GM03348 (cell line): ENCODE data around the gene NDUFS1.
"Not testable (repeated sequence)": the region's sequence is repeated elsewhere in the genome, so short reads cannot be mapped to it uniquely, and the experiment has no call there.

Source experiments
- DNase-seq: peaks from one replicate; pipeline ENCODE4 v3.0.0; 2012; ENCODE audit warnings: low spot score

The NDUFS1 gene

GRCh38 chr2:206098471-206098870, 60.8 kb downstream of the NDUFS1 start:
- DNase-seq, result no peak

DNA sequence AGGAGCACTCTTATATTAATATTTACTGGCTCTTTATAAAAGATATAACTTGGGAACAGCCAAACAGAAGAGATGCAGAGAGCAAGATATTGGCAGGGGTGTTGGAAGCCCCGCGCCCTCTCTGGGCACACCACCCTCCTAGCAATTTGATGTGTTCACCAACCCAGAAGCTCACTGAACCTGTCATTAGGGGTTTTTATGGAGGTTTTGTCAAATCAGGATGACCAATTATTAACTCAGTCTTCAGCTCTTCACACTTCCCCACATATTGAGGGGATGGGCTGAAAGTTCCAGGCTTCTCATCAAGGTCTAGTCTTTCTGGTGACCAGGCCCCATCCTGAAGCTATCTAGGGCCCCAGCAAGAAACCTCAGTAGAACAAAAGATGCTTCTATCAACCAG, 62.4 kb downstream of the NDUFS1 start:
- DNase-seq, result no peak

DNA sequence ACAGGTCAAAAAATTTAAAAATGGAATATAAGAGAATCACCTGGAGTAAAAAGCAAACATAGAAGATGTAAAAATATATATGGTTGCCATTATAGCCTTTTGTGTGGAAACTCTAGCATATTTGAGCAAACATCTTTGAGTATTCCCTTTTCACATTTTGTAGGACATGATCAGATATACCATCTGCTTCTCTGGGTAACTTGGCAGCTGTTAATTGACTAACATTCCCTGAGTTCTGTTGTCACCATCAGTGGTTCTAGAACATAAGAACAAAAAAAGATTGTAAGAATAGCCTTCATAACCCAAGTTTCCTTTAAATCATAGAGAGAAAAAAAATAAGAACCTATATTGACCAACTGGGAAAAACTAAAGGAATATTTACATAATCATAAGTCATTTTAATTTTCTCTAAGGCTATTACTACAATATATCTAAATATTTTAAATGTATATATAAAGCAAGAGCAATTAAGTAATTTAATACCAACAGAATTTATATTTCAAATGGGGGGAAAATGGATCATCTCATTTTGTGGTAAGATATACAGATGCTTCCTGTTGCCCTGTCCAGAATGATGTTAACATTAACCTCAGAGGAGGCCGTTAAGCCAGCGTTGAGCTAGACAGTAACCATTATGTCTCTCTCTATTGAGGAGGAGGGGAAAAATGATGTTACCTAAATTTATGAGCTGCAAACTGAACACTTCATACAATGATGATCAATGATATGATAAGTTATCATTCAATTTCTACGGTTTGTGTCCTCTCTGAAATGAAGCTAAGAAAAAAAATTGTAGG, 63.5 kb downstream of the NDUFS1 start:
- DNase-seq, result no peak

- DNase-seq, result no peak
Measured at GRCh38 chr2:206092297-206092696, 66.9 kb downstream of the NDUFS1 start.

DNA sequence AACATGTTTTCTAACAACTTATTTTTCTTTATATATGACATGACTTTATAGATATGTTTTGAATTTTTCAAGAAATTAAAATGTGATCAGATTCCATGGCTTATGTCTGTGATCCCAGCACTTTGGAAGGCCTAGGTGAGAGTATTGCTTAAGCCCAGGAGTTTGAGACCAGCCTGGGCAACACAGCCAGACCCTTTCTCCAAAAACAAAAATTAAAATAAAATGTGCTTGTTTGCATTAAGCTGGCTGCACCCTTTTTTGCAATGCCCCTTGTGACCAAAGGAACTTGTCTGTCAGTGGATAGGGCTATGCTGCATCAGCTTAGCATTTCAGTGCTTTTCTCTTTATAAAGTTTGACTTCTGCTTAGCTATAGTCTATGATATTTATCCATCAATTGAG, 71.0 kb downstream of the NDUFS1 start:
- no peak for DNase-seq

DNA sequence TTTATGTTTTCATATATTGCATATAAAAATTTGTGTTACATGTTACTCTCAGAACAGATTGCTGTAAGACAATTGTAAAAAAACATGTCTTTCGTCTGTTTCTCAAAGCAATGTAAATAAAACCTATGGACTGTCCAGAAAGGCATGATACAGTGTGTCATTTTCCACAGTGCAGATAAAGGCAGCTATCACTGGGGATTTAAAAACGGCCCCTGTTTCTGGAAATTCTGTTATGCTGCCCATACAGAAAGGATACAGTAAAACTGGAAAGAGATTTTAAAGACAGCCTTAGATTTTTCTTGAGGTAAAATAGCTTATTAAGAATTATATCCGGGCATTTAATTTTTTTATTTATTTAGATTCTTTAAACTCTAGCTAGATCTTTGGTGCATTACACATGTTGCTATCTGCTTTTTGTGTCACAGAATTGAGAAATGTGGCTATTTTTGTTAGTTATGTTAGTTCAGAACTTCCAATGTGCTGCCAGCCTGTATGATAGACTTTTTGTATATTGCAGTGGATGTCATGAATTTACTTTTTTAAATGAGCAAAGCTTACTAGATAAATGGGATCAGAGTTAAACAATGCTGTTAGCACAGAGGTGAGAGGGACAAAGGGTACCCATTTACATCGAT, 72.4 kb downstream of the NDUFS1 start:
- no peak for DNase-seq

- peak; percentile 88 for DNase-seq
Measured at GRCh38 chr2:206085742-206086445, 73.3 kb downstream of the NDUFS1 start, which contains the start of gene INO80D. INO80D (minus strand) TSS chr2:206086174; CDS start chr2:206063016, 23,158 bp downstream.

- peak; percentile 73 for DNase-seq
Measured at GRCh38 chr2:206084870-206085741, 74.1 kb downstream of the NDUFS1 start.

GRCh38 chr2:206084439-206084869, 74.8 kb downstream of the NDUFS1 start:
- peak; percentile 87 for DNase-seq

DNA sequence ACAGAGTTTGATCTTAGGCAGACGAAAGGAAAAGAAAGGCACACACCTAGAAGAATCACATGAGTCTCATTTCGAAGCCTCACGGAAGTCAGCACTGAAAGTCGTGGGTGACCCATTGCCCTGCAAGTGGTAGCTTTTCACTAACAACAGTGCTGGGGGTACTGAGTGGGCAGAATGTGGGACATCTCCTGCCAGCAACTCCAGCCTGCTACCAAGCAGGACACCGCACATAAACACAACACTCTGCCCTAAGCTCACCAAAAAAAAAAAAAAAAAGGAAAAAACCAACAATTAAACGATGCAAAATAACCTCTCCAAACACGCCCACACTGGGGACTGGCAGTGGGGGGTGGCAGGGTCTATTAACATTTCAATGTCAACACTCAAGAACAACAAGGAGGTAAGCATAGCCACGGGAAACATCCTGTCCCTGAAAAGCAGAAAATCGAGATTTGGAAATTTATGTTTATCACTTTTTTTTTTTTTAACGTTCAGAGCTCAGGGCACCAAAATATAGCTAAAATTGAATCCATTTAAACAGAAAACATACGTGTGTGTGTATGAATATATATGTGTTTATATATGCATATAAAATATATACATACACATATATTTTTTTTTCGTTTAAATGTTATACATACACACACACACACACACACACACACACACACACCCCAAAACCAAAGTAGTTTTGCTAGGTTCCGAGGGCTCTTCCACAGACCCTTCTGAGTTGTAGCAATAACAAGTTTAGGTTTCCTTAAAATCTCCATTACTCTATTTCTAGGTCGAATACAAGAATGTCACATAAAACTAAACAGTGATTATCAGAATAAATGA, 75.4 kb downstream of the NDUFS1 start:
- no peak for DNase-seq

DNA sequence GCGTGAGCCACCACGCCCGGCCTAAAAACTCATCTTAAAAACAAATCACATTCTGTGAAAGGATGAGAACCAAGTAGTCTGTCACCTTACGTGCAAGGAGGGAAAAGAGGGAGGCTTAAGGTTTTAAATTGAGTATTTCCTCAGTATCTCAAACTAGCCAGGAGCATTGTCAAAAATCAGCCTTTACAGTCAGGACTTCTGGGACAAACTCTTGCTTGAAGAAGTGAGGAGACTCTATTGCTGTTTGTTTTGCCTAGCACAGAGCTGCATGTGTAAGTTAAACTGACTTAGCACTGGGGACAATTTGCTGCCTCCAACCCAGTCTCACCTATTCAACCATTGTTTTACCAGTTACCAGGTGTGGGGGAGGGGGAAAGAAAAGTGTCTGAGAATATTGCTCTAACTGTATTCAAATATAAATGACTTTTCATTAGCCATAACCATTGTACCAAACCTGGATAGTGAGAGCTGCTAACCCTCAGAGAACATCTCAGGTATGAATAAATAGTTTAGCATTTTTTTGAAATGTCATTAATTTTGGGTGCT, 76.9 kb downstream of the NDUFS1 start:
- DNase-seq, result no peak

- DNase-seq, result no peak
Measured at GRCh38 chr2:206080927-206081326, 78.3 kb downstream of the NDUFS1 start.

- DNase-seq, result no peak
Measured at GRCh38 chr2:206079699-206080465, 79.4 kb downstream of the NDUFS1 start.

DNA sequence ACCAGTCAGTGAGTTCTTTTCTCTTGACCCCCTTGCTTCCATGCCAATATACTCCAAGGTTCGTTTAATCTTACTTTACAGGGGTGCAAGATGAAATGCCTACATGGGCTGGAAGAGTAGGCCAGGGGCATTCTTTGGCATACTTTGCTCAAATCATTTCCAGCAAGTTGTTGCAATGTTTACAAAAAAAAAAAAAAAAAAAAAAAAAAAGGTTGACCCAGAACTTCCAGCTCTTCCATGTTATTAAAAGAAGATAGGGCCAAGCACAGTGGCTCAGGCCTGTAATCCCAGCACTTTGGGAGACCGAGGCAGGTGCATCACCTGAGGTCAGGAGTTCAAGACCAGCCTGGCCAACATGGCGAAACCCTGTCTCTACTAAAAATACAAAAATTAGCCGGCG, 81.4 kb downstream of the NDUFS1 start:
- not testable (repeated sequence) for DNase-seq

- no peak for DNase-seq
Measured at GRCh38 chr2:206075113-206075512, 84.1 kb downstream of the NDUFS1 start.

DNA sequence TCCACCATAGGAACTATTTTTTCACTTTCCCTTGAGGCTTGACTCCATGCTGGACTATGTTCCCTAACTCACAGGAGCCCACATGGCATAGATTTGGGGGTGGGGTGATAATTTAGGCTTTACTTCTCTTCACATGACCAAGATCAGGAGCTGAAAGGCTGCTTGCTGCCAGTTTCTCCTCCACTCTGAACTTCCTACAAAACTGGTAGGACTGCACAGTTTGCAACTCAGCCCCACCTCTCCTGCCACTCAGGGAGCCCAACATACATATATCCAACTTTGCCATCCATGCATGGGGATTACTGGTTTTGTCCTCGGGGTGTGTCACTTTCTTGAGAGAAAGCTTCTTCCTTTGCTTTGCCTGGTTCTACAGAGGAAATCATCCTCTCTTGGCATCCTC, 87.4 kb downstream of the NDUFS1 start:
- DNase-seq, result no peak

DNA sequence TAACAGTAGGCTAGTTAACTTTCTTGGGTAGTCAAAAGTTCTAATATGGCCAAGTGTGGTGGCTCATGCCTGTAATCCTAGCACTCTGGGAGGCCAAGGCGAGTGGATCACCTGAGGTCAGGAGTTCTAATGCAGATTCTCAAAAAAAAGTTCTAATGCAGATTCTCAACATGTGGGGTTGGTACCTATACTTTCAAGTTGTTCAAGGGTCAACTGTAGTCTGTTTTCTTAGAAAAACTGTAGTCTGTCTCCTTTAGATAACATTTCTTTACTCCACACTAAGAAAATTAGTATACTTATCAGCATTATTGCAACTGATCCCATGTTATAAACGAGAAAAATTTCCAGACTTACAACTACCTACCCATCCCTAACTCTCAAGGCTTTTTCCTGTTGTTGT, 89.8 kb downstream of the NDUFS1 start:
- DNase-seq, result no peak

DNA sequence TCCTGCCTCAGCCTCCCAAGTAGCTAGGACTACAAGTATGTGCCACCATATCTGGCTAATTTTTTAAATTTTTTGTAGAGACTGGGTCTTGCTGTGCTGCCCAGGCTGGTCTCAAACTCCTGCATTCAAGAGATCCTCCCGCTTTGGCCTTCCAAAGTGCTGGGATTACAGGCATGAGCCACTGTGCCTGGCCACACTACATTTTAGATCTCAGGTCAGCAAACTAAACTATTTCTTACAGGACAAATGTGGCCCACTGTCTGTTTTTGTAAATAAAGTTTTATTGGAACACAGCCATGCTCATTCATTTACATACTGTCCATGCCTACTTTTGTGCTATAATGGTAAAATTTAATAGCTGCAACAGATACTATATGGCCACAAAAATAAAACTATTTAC, 91.0 kb downstream of the NDUFS1 start:
- no peak for DNase-seq
